K562 (cell line): ENCODE measurements around the gene CDIPT. TPM values are rescaled to one million over a fixed set of nuclear protein-coding genes. Genes with fewer than 3 reads are reported as not detected.

Experiments used
- ARID1B ChIP-seq: fragments of 450-650 bp; IDR thresholded peaks from 2 replicates; pipeline ENCODE4 v1.6.1; 2016; ENCODE audit warnings: antibody characterized with exemption, mild to moderate bottlenecking, inconsistent platforms
- FOXJ3 ChIP-seq: sonication (generic); formaldehyde crosslinking; IDR thresholded peaks from 2 replicates; pipeline ENCODE4 v1.4.0; 2020; ENCODE audit warnings: mild to moderate bottlenecking, missing genetic modification reagents
- HEY1 ChIP-seq: fragments of 250-450 bp; sonication (Bioruptor Pico); IDR thresholded peaks from 2 replicates; pipeline ENCODE4 v1.5.0; 2020; ENCODE audit warnings: mild to moderate bottlenecking, moderate library complexity, borderline replicate concordance
- ILK ChIP-seq: fragments of 450-650 bp; IDR thresholded peaks from 2 replicates; pipeline ENCODE4 v1.6.1; 2016; ENCODE audit warnings: missing genetic modification characterization, low read depth, mild to moderate bottlenecking, missing compliant biosample characterization, moderate library complexity, borderline replicate concordance
- KHSRP ChIP-seq: fragments of 450-650 bp; IDR thresholded peaks from 2 replicates; pipeline ENCODE4 v1.6.1; 2017
- KLF1 ChIP-seq: fragments of 450-650 bp; IDR thresholded peaks from 2 replicates; pipeline ENCODE4 v1.6.1; 2016; ENCODE audit warnings: missing genetic modification characterization, missing compliant biosample characterization
- MTA1 ChIP-seq: fragments of 450-650 bp; IDR thresholded peaks from 2 replicates; pipeline ENCODE4 v1.6.1; 2017; ENCODE audit warnings: borderline replicate concordance
- SP2 ChIP-seq: IDR thresholded peaks from 2 replicates; pipeline ENCODE4 v1.6.1; 2011; ENCODE audit warnings: mild to moderate bottlenecking, low read depth, low read length, moderate library complexity; ENCODE audit not compliant: poor library complexity, severe bottlenecking; ENCODE audit errors: extremely low read depth
- STAT5A ChIP-seq: IDR thresholded peaks from 2 replicates; pipeline ENCODE4 v1.6.1; 2012; ENCODE audit warnings: low read length, inconsistent platforms, borderline replicate concordance
- TCF7L2 ChIP-seq: fragments of 150-350 bp; IDR thresholded peaks from 2 replicates; pipeline ENCODE4 v1.6.1; 2016; ENCODE audit warnings: low read depth, mild to moderate bottlenecking, low read length, moderate library complexity
- TEAD2 ChIP-seq: fragments of 450-650 bp; IDR thresholded peaks from 2 replicates; pipeline ENCODE4 v1.6.1; 2016; ENCODE audit warnings: missing genetic modification characterization, control low read depth, missing compliant biosample characterization
- TFAM ChIP-seq: fragments of 250-450 bp; sonication (Bioruptor Pico); conservative IDR thresholded peaks from 2 replicates; pipeline ENCODE4 v1.5.0; 2021; ENCODE audit warnings: mild to moderate bottlenecking, moderate library complexity
- U2AF1 ChIP-seq: fragments of 200-400 bp; formaldehyde crosslinking; optimal IDR thresholded peaks from 2 replicates; pipeline ENCODE3; 2017; ENCODE audit warnings: mild to moderate bottlenecking, low read depth, low read length, moderate library complexity
- WHSC1 ChIP-seq: IDR thresholded peaks from one replicate; pipeline ENCODE4 v1.6.1; 2012; ENCODE audit warnings: low read length, control low read depth, inconsistent platforms
- ZKSCAN8 ChIP-seq: fragments of 200-800 bp; sonication (Bioruptor generic); IDR thresholded peaks from 2 replicates; pipeline ENCODE4 v1.6.1; 2016; ENCODE audit warnings: missing genetic modification characterization, missing compliant biosample characterization
- ZNF263 ChIP-seq: sonication (generic); formaldehyde crosslinking; IDR thresholded peaks from 2 replicates; pipeline ENCODE4 v1.8.0; 2022; ENCODE audit warnings: mild to moderate bottlenecking, missing genetic modification reagents, borderline replicate concordance
- ZNF354B ChIP-seq: fragments of 250-450 bp; sonication (Bioruptor Pico); IDR thresholded peaks from 2 replicates; pipeline ENCODE4 v1.4.0; 2020
- polyA plus RNA-seq, 8 experiments: library from polyadenylated mRNA; depleted of rRNA in 4 of 8; stranded (reverse) in 5 of 8; unstranded in 3 of 8; fragments of >200 nt; fragmentation: Nextera tagmentation in 2 of 8; fragmentation: Illumina TruSeq in 1 of 8; extraction: Ambion mirVana in 2 of 8; extraction: Trizol in 1 of 8; gene quantifications; 2 replicates each; pipeline versions ENCODE4 v1.2.1 to v1.2.3, GENCODE V29; 2011 to 2014; ENCODE audit warnings: inconsistent platforms in 1 of 8, missing spikeins in 1 of 8
- total RNA-seq, 7 experiments: library from RNA; depleted of rRNA in 6 of 7; stranded (reverse); fragments of >200 nt in 6 of 7; fragmentation: Illumina TruSeq in 2 of 7; extraction: Trizol in 2 of 7; gene quantifications; 2 replicates each; pipeline versions ENCODE4 v1.2.1 to v1.2.3, GENCODE V29; 2011 to 2021; ENCODE audit warnings: low replicate concordance in 1 of 7
- TF ChIP-seq, protein P1 (sequence below), 3 experiments: fragments of 200-800 bp in 1 of 3; fragments of 250-450 bp in 1 of 3; fragments of 450-650 bp in 1 of 3; sonication (Bioruptor Pico) in 1 of 3; sonication (Bioruptor generic) in 1 of 3; formaldehyde crosslinking in 1 of 3; IDR thresholded peaks; 2 replicates each; pipeline versions ENCODE4 v1.6.1 to v1.8.0; 2016 to 2022; ENCODE audit warnings: mild to moderate bottlenecking in 2 of 3, missing genetic modification characterization in 2 of 3, missing compliant biosample characterization in 1 of 3, moderate library complexity in 1 of 3
- TF ChIP-seq, protein P2 (sequence below): sonication (generic); formaldehyde crosslinking; IDR thresholded peaks from 2 replicates; pipeline ENCODE4 v1.8.0; 2022; ENCODE audit warnings: missing genetic modification reagents, mild to moderate bottlenecking, borderline replicate concordance

Gene CDIPT
- total and polyA plus RNA-seq, 9 of the 15 experiments (the other 6 are each of a cell fraction or from before 2014, with no cell fraction given) = 1.3 to 37.0 (median 23.0) TPM

DNA sequence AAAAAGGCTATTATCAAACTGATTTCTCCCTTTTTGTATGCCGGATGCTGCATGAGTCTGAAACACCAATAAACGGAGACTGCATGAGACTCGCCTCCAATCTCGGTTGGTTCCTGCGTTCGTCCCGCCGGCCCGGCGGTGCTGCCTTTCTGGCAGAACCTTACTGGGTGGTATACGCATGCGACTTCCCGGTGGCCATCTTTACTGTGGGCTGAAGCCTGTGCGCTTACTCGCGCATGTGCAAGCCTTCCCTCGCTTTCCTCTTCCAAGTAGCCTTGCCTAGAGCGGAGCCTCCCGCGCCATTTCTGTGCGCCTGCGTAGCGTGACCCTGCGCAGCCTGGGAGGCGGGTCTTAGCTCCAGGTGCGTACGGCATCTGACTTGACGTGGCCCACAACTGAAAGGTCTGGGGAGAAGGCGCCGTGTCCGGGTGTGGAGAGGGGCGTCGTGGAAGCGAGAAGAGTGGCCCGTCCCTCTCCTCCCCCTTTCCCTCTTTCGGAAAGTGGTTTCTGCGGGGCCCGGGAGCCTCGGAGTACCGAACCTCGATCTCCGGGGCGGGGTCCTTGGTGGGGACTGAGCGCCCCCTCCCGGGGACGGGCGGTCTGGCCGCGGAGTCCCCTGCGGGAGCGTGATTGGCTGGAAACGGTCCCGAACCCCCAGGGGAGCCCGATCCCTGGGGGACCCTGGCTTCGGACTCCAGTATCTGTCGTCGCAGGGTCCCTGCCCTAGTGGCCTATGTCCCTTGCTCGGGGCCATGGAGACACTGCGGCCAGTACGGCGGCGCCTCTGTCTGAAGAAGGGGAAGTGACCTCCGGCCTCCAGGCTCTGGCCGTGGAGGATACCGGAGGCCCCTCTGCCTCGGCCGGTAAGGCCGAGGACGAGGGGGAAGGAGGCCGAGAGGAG, 47.0 kb downstream of the CDIPT start, which contains the start of gene PAGR1 (continued):
- TF ChIP-seq, protein P1, sequence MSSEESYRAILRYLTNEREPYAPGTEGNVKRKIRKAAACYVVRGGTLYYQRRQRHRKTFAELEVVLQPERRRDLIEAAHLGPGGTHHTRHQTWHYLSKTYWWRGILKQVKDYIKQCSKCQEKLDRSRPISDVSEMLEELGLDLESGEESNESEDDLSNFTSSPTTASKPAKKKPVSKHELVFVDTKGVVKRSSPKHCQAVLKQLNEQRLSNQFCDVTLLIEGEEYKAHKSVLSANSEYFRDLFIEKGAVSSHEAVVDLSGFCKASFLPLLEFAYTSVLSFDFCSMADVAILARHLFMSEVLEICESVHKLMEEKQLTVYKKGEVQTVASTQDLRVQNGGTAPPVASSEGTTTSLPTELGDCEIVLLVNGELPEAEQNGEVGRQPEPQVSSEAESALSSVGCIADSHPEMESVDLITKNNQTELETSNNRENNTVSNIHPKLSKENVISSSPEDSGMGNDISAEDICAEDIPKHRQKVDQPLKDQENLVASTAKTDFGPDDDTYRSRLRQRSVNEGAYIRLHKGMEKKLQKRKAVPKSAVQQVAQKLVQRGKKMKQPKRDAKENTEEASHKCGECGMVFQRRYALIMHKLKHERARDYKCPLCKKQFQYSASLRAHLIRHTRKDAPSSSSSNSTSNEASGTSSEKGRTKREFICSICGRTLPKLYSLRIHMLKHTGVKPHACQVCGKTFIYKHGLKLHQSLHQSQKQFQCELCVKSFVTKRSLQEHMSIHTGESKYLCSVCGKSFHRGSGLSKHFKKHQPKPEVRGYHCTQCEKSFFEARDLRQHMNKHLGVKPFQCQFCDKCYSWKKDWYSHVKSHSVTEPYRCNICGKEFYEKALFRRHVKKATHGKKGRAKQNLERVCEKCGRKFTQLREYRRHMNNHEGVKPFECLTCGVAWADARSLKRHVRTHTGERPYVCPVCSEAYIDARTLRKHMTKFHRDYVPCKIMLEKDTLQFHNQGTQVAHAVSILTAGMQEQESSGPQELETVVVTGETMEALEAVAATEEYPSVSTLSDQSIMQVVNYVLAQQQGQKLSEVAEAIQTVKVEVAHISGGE (CRISPR knock-in tag; IDR thresholded peaks at IDR 0.05) = peak in 1 of 3 experiments; percentile 83; a peak in 2 of 6 replicates
- TF ChIP-seq ZNF354B (CRISPR knock-in tag) (no peak), STAT5A (no peak), HEY1 (CRISPR knock-in tag) (no peak), SP2 (peak; percentile 33), ILK (no peak), FOXJ3 (CRISPR knock-in tag) (no peak), TEAD2 (tag) (no peak), ZKSCAN8 (no peak), ARID1B (peak; percentile 62), TCF7L2 (no peak), MTA1 (peak; percentile 95), WHSC1 (no peak), U2AF1 (no peak), KHSRP (no peak), TFAM (no peak), KLF1 (tag) (peak; percentile 42; the same call in 1 of the 2 replicates), ZNF263 (peak; percentile 41)
- TF ChIP-seq, protein P2, sequence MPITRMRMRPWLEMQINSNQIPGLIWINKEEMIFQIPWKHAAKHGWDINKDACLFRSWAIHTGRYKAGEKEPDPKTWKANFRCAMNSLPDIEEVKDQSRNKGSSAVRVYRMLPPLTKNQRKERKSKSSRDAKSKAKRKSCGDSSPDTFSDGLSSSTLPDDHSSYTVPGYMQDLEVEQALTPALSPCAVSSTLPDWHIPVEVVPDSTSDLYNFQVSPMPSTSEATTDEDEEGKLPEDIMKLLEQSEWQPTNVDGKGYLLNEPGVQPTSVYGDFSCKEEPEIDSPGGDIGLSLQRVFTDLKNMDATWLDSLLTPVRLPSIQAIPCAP (CRISPR knock-in tag) = no peak
